DMS153 treated with DMSO at 0.1 percent for 48 hours (cell line): Measurements from ENCODE around the gene POC1A.

Experiments
- DNase-seq: peaks from one replicate; lab custom pipeline; 2025; ENCODE audit not compliant: unreplicated experiment; lab: John Stamatoyannopoulos, UW

POC1A gene

DNA sequence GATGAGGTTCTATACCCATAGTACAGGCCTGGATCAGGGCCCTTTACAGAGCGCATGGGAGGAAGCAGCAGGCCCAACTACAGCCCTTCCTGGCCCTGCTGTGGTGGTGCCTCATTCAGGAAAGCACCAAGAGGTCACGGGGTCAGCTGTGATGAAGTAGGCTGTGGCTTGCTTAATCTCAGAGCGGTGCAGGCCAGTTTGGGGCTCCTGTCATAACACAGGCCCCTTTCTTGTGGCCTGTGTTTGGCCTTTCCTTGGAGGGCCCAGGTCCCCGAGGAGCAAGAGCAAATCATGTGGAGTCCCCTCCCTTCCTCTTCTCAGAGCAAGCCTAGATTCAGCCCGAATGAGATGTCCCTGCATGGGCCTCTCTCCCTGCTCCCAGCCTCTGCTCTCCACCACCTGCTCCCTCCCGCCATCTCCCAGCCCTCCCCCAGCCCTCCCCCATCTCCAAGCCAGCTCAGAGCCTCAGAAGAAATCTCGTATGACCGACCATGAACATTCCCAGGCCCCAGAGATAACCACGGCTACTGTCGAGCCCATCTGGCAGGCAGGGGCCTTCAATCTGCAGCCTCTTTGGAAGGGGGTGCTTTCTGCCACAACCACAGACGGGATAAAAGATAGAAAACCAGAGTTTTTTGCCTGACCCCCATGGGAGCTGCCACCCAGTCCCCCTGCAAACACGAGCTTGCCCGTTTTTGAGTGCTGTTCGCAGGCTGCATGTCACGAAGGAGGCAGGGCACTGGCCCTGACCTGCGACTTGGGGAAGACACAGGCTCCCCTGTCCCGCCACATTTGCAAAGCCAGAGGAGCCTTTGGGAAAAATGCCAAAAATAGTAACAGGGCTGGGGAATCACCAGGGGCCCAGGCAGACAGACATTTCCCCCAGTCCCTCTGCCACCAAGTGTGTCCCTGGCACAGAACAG lies 65.5 kb downstream of the POC1A start:
- DNase-seq = no peak

DNA sequence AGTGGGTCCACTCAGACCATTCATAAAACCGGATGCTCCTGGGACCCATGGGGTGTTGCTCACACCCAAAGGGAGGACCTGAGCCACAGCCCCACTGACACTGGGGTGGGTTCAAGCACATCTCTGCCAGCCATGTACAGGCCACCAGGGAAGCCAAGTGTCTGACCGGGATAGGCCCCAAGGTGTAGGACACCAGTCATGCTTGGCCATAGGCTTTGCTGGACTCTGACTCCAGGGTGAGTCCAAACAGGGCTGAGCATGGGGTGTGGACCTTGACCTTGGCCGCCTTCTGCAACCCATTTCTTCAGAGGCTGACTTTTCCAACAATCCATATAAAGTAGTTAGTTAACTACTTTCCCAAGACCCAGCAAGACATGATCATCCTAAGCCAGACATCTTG lies 66.5 kb downstream of the POC1A start:
- no peak for DNase-seq

DNA sequence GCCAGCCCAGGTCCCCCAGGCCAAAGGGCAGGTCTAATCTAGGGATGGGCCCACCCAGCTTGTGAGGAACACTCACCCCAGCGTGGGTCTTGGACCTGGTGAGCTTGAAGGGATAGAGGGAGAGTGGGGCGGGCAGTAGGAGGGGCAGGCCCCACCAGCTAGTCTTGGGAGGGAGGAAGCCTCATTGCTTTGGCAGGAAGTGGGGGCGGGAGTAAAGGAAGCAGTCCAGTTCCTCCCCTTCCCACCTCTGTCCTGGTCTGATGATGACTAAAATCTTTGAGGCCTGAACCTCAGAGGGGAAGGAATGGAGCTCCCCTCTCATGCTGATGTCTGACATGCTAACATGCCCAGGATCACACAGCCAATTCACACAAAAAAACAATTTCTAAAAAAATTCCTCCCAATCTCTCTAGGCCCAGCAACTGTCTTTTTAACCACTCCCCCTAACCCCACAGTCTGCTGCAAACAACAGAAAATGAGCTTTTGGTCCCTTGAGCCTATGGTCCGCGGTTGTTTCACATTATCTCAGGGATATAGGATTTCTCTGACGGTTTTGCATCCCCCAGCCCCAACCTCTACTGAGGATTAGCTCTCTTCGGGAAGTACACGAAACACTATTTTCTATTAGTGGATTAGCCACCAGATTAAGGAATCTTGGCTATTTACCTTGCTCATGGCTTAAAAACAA lies 67.1 kb downstream of the POC1A start:
- DNase-seq = no peak

DNA sequence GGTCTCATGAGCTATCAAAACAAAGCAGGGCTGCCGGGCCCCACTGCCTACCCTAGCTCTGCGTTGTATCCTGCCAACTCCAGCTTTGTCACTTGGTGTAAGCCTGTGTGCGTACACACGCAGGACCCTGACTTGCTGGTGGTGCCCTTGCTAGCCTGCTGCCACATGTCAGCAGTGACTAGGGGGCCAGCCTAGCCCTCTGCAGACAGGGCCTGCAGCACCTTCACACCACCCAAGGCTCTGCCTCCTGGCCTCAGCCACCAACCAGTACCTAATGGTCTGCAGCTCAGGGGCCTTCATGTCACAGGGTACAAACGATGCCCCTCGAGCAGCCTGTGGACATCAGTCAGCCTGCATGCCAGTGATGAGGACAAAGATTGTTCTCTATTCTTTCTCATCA lies 67.8 kb downstream of the POC1A start:
- DNase-seq = no peak

DNA sequence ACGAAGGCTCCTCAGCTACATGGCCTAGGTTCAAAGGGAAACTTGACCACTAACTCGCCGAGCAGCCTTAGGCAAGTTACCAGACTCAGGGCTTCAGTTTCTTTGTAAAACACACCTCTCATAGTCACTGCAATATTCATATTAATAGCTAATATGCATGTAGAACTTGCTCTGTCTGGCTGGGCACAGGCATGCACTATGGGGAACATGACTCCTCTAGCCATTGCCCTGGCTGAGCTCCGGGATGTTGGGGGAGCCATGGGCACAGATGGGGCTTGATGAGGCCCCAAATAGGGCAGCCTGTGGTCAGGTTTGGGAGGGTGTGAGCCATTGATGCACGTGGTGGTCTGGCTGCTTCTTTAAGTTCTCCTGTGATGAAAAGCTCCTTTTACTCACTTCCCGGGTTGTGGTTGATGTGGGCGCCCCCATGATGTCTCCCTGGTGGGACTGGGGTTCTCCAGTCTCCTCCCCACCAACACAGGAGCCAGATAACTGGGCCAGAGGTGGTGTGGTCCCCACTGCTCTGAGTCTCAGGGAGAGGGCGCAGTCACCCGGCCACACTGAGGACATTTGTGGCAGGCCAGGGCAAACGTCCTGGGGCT lies 68.4 kb downstream of the POC1A start:
- no peak for DNase-seq

DNA sequence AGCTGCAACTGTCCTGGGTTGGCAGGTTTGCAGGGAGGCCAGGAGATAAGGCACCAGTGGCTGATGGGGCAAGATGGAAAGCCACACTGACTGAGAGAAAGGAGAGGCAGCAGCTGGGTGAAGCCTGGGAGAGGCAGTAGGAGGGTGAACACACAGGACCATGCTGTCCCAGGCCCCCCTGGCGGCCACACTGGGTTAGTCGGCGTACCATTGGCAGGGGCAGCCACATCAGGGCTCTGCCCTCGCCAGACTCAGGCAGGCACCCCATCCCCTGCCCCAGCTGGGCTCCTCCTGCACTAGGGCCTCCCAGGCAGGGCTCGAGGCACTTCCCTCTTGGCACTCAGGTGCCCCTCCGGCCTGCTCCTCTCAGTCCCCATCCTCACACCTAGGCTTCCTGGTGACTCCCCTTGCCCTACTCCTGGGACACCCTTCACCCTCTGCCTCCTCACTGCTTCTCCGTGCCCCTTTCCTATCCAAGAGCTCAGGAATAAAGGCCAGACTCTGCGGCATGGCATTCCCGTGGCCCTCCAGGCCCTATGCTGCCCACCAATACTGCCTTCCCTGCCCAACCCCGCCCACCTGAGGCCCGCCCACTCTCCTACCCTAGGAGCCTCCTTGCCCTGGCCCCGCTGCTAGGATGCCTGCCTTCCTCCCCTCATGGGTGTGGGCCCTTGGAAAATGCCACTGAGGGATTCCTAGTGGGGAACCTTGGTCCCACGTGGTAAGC lies 69.1 kb downstream of the POC1A start:
- DNase-seq = no peak

DNA sequence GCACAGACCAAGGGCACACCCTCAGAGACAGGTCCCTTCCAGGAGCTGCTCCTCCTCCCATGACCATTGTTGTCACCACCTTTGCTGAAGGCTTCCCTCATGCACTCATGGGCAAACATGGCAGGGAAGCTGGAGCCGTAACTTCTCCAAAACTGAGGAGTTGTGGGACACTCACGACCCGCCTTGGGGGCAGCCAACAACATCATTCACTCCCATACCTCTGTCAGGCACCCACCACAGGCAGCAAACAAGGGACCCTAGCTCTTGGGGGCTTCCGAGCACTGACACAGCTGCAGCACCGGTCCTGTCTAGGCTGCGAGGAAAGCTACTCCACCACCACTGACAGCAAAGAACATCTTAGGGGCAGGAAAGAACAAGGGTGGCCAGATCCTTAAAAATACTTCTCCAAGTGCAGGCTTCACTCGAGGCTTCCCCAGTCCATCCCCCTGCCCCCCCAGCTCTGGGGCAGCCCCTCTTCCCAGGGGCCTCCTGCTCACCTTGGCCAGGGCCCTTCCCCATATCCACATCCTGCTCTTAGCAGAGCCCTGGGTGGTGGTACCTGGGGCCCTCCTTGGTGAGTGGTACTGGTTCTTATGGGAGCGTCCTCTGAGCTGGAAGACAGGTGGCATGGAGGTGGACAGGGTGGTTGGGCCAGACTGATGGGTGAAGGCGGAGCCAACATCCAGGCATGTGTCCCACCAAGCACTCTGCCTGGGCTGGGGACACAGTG lies 69.8 kb downstream of the POC1A start:
- DNase-seq = no peak

DNA sequence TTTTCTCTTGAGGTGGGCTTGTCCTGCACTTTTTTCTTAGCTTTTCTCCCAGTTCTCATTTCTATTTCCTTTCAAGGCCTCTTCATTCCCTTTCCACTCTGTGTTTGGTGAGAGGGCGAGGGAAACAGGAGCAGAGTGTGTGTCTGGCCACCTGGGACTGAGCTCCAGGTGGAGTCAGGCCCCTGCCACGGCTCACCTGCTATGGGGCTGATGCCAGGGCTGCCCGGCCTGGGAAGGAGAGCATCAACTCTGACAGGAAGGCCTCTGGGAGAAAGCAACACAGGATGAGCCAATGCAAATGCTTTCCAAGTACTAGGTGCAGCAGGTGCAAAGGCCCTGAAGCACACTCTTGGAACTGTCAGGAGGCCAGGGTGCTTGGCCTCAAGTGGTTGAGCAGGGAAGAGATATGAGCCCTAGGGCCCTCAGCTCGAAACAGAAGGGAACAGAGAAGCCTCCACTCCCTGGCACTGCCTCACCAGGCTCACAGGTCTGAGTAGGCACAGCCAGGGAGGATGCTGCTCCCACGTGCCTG lies 70.6 kb downstream of the POC1A start:
- no peak for DNase-seq

DNA sequence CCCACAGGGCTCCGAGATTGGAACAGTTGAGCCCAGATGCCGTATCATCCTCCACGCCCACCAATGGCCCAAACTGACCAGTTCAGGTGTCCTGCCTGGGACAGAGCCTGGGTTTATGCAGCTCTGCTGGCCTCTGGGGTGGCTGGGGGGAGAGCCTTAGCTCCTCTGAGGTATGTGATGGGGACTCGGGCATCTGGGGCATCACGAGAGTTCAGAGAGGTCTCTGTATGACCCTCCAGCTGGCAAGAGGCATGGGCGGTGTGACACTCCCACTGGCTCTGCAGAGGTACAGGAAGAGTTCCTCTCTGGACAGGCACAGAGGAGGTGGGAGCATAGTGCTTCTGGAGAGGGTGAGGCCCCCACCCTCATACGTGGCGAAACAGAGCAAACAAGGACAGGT lies 71.3 kb downstream of the POC1A start:
- DNase-seq = no peak

DNA sequence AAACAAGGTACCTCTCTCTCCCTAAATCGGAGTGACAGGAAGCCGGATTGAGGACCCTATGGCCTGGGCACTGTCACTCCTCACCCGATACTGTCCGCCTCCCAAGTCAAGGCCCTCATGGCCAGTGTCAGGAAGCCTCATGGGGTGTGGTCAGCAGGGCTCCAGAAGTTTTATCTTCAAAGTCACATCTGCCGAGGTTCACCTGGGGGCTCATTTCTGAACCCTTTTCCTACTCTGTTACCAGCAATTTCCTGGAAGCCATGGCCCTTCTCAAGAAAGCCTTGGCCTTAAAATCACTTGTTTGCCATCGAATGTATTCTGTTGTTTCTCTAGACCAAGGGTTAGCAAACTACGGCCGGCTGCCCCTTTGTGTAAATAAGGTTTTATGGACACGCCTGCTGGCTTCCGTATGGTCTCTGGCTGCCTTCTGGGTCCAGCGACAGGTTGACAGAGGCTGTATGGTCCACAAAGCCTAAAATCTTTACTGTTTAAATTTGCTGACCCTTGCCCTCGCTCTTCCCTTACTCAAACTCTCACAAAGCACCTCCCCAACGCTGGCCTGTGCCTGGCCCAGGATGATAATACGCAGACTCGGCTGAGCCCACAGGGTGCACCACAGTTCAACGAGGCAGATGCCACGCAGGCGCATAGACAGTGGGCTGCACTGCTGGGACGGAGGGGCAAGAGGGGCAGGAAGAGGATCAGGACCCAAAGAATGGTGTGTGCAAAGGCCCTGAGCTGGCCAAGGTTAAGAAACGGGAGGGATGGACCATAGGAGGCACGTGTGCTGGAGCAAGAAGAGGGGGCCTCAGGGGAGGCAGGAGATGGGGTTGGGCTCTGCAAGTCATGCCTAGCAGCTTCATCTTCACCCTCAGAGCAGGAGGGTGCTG lies 73.1 kb downstream of the POC1A start:
- DNase-seq = no peak

DNA sequence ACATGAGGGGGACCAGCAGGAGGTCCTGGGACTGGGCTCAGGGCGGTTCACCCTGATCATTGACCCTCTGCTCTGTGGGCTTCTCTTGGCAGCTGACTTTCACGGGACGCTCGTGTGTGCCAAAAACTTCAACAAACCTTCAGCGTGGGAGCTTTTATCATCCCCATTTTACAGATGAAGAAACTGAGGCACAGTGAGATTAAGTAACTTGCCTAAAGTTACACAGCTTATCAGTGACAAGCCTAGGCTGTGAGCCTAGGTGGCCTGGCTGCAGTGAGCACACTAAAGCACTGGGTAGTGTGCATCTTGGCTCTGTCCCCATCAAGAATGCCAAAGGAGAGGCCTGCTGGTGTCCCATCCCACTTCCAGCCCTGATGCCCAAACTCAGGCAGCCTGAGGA lies 74.3 kb downstream of the POC1A start:
- DNase-seq = no peak

DNA sequence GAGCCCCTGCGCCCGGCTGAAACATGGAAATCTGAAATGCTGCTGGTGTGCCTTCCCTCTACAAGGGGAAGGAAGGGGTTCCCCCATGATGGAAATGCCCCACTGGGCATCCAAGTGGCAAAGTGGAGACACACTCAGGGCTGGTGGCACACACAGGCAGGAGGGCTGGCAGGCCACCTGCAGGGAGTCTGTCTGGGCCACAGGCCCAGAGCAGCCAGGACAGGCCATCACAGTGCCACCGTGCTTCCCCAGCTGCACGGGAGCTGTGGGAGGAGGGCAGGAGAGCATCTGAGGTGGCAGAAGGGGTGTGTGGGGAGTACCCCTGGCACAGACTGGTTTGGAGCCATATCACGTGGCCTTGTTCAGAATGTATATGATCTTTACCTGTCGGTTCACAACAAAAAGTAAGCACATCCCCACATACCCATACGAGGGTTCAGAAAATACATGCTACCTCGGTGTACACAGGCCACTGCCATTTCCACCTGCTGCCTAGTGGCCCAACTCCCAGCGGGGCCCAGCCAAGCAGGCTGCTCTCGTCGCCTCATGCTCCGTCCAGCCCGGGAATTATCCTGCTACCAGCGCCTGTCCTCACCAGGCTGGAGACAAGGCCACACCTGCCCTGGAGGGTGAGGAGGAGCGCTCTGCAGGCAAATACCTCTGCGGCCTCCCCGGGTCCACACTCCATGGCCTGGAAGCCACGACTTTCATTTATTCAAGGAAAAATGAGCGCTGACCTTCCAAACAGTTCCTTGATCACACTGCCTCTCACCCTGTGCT lies 75.3 kb downstream of the POC1A start:
- DNase-seq = no peak

DNA sequence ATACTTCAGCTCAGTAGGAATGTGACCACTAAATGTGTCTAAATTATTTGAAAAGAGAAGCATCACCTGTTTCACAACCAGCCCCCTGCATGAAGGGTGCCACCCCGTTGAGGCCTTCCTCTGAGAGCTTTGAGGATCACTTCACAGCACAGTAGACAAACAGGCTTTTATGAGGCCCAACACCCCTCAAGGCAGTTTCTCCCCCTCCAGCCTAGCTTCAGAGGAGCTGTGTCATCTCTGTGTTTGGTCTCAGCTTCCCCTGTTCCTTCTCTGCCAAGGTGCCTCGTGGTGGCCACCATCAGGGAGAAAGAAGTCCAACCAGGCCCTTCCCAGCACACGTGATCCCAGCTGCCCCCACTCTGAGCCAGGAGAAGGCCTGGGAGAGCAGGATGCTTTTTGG lies 76.3 kb downstream of the POC1A start:
- DNase-seq = no peak

DNA sequence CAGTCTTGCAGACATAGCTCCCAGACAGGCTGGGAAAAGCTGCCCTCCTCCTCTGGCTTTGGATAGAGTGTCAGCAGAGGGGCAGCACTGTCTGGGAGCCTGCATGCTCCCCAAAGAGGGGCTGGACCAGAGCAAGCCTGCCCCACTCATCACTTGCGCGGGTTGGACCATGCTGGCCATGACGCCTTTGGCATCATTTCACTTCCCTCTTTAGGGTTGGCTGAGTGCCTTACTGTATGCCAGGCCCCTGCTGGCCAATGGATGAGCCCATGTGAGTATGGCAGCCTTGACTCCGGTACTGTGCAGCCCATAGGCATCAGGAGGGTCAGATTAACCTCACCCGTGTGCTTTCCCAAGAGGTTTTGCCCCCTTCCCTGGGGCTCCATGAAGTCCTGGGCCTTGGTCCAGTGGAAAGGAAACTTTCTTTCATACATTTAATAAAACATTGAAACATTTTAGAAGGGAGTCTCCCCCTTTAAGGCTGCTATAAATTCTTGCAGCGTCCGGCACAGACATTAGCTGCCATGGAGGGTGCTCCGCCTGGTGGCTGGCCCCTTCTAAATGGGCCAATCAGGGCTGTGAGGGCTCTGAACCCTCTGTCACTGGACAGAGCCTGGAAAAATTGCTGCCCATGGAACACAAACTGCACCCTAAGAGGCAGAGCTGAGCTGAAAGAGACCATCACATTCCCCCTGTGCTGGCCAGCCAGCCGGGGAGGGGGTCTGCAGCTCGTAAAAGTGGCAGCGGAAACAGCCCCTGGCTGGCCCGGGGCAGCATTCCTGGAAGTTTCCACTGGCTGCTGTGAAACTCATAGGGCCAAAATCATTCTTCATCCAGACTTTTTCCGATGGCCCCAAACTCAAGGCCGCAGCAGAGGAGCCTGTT lies 77.1 kb downstream of the POC1A start:
- DNase-seq = no peak

DNA sequence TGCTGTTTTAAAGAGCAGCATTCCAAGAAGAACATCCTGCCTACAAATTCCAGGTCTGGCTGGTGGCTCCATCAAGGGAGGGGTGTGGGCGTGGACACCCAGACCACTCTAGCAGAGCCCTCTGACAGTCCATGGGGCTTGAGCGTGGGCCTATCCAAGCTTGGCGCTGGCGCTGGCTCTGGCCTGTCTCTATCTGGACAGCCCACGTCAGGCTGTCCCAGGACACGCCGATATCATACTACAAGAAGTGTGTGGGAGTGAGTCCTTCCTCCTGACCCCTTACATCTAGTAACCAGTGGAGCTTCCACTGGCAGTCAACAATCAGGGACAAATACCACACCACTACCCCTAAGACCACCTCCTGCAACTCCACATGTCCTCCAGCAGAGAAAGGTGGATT lies 80.7 kb downstream of the POC1A start:
- DNase-seq = no peak

DNA sequence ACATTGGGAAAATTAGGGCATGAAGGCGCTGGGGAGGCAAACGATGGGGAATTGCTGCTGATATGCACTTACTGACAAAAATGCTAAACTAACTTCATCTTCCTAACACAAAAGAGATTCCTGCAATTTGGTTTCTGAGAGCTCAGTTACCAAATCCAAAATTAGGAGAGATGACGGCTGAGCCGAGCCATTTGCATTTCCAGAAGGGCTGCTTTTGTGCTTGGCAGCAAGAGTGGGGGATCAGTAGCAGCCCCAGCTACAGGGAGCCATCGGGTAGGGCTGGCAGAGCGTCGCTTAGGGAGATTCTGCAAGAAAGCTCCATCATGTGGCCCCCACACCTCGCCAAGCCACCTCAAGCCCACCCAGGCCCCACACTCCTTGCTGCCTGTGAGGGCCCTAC lies 81.8 kb downstream of the POC1A start:
- no peak for DNase-seq

DNA sequence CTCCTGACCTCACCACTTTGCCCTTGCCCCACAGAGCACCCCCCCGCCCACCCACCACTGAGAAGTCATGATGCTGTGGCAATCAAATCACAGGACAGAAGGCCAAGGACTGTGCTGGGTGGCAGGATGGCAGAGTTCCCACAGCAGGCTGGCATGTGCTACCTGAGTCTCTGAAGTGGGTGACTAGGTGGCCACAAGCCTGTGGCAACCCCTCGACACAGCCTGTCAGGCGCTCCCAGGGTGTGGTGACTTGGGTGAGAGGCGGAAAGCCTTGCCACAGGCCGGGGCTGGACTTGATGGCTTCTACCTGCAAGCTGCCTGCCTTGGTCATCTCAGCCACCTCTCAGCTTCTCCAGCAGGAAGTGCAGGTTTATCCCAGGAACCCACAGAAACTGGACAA lies 82.2 kb downstream of the POC1A start:
- DNase-seq = no peak
